Activated CD4-positive, alpha-beta memory T cell treated with anti-CD3 and anti-CD28 coated beads, Interleukin-2, amount 10 ng/mL, durations not matched to agents 7 days and 5 days (primary cell): ENCODE measurements around the gene IDE. TPM values are rescaled to one million over a fixed set of nuclear protein-coding genes. Genes with fewer than 3 reads are reported as not detected.
"Not testable (repeated sequence)": the region's sequence is repeated elsewhere in the genome, so short reads cannot be mapped to it uniquely, and the experiment has no call there.

Experiments used
- CTCF ChIA-PET: fragments of 350-600 bp; sonication (Branson Sonifier 250); formaldehyde crosslinking; loops from one replicate; lab custom pipeline; 2021; ENCODE audit warnings: antibody characterized with exemption, inconsistent platforms; lab: Charles Lee
- POLR2A ChIA-PET: fragments of 350-600 bp; sonication (Branson Sonifier 250); formaldehyde crosslinking; loops from one replicate; lab custom pipeline; 2021; ENCODE audit warnings: antibody characterized with exemption; lab: Charles Lee
- DNase-seq: peaks from one replicate; pipeline ENCODE4 v3.0.0-alpha.2; 2020
- H3K27ac Mint-ChIP-seq: one replicate; pipeline ENCODE4 v1.8.0; 2021; ENCODE audit warnings: mild to moderate bottlenecking, mixed read lengths
- H3K27me3 Mint-ChIP-seq: one replicate; pipeline ENCODE4 v1.8.0; 2021; ENCODE audit warnings: mixed read lengths
- H3K36me3 Mint-ChIP-seq: one replicate; pipeline ENCODE4 v1.8.0; 2021; ENCODE audit warnings: low read depth, mixed read lengths
- H3K4me1 Mint-ChIP-seq: one replicate; pipeline ENCODE4 v1.8.0; 2021; ENCODE audit warnings: mixed read lengths
- H3K4me3 Mint-ChIP-seq: one replicate; pipeline ENCODE4 v1.8.0; 2021; ENCODE audit warnings: mild to moderate bottlenecking, mixed read lengths
- H3K9me3 Mint-ChIP-seq: one replicate; pipeline ENCODE4 v1.8.0; 2021; ENCODE audit warnings: mixed read lengths
- total RNA-seq, 2 experiments: library from RNA; stranded (reverse); gene quantifications; one replicate each; pipeline ENCODE4 v1.2.3, GENCODE V29; 2021

IDE gene
- total RNA-seq, 2 experiments from 2014 or later = 24.6 to 27.9 TPM

GRCh38 chr10:92405419-92405924 lies 168.4 kb downstream of the IDE start:
- POLR2A ChIA-PET = no interaction called here
- no peak for DNase-seq
- no peak overlapping the region for H3K27ac Mint-ChIP-seq
- CTCF ChIA-PET = no interaction called here
- no peaks in the 10 kb centered on the region for H3K36me3 Mint-ChIP-seq
- no peak overlapping the region for H3K4me3 Mint-ChIP-seq
- no peaks in the 10 kb centered on the region for H3K9me3 Mint-ChIP-seq
- H3K27me3 Mint-ChIP-seq = peaks cover 15% of the 10 kb centered on the region
- H3K4me1 Mint-ChIP-seq = peaks cover 15% of the 10 kb centered on the region

DNA sequence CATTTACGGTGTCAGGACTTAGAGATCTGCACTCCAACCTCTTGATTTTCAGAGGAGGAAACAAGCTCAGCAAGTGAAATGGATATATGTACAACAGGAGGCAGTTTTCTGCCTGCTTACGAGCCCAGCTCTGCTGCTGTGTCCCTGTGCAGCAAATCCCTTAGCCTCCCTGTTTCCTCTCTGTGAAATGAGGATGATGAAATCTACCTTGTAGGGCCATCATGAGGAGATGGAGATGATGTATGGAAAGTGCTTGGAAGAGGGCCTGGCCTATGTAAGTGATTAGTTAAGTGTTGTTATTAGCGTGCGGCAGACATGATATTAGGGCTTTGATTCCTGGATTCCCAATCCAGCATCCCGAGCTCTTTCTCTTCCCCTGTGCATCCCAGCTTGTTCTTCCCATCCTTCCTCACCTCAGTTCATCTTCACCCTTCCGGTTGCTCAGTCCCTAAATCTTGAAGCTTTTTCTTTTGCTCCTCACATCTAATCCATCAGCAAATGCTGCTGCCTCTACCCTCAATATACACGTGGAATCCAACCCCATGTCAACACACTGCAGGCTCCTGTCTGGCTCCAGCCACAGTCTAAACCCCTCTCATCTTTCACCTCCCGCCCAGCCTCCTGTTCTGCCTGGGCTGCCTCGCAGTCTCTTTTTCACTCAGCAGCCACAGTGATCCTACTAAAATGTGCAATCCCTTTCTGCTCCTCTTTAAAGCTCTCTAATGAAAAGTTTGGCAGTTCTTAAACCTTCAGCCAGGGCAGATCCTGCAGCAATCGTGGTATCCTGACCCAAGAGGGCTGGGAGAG lies 169.1 kb downstream of the IDE start:
- Mint-ChIP-seq H3K4me1 (peaks cover 15% of the 10 kb centered on the region), H3K4me3 (no peak overlapping the region), H3K36me3 (no peaks in the 10 kb centered on the region), H3K27ac (no peak overlapping the region), H3K9me3 (no peaks in the 10 kb centered on the region), H3K27me3 (peaks cover 14% of the 10 kb centered on the region)
- ChIA-PET POLR2A (no interaction called here), CTCF (interaction anchor here (0.6 kb wide), 1 partner anchor 31 kb away, joined by 7 read pairs; no protein-coding TSS in a partner anchor)
- no peak for DNase-seq

- CTCF ChIA-PET = interaction anchor here (1.4 kb wide), 1 partner anchor 19 kb away, joined by 3 read pairs; no protein-coding TSS in a partner anchor
- H3K4me3 Mint-ChIP-seq, H3K36me3 Mint-ChIP-seq, H3K4me1 Mint-ChIP-seq, POLR2A ChIA-PET, H3K9me3 Mint-ChIP-seq, DNase-seq, H3K27ac Mint-ChIP-seq: not testable (repeated sequence)
- H3K27me3 Mint-ChIP-seq = peaks cover 14% of the 10 kb centered on the region
Measured at GRCh38 chr10:92402234-92402633, 171.7 kb downstream of the IDE start.

Other genes starting within 250 kb of the IDE start
- gene KIF11, start 19.0 kb upstream of the IDE start, total RNA-seq = 10 to 100 TPM; 78.5 to 79.5 TPM
- gene HHEX, start 115.9 kb upstream of the IDE start, total RNA-seq = under 1 TPM; 0.13 to 0.23 TPM